ENCODE results near the gene GTSF1L.
"Not testable (repeated sequence)": the region's sequence is repeated elsewhere in the genome, so short reads cannot be mapped to it uniquely, and the experiment has no call there.

The GTSF1L gene

GRCh38 chr20:43726811-43727338 lies at the start of gene GTSF1L:
TSS of gene GTSF1L (minus strand) at chr20:43727002. CDS start at chr20:43726694, 308 bp downstream.
- DNase-seq (ENCODE audit: low read depth in 3 of 3, low spot score in 1 of 3): no peak

GRCh38 chr20:43774754-43775153 lies 48.0 kb upstream of the GTSF1L start:
- DNase-seq (ENCODE audit: low read depth in 3 of 3, low spot score in 1 of 3): no peak

- no peak for DNase-seq (ENCODE audit: low read depth in 3 of 3, low spot score in 1 of 3)
Measured at GRCh38 chr20:43771503-43772190, 44.8 kb upstream of the GTSF1L start.

- DNase-seq (ENCODE audit: low read depth in 3 of 3, low spot score in 1 of 3): no peak
Measured at GRCh38 chr20:43770342-43770741, 43.5 kb upstream of the GTSF1L start.

- no peak for DNase-seq (ENCODE audit: low read depth in 3 of 3, low spot score in 1 of 3)
Measured at GRCh38 chr20:43767686-43768474, 41.1 kb upstream of the GTSF1L start.

GRCh38 chr20:43766917-43767316 lies 40.1 kb upstream of the GTSF1L start:
- DNase-seq (ENCODE audit: low read depth in 3 of 3, low spot score in 1 of 3): no peak

GRCh38 chr20:43766385-43766784 lies 39.6 kb upstream of the GTSF1L start:
- DNase-seq (ENCODE audit: low read depth in 3 of 3, low spot score in 1 of 3): no peak

- DNase-seq (ENCODE audit: low read depth in 3 of 3, low spot score in 1 of 3): no peak
Measured at GRCh38 chr20:43765916-43766315, 39.1 kb upstream of the GTSF1L start.

- DNase-seq (ENCODE audit: low read depth in 3 of 3, low spot score in 1 of 3): no peak
Measured at GRCh38 chr20:43762911-43763310, 36.1 kb upstream of the GTSF1L start.

- DNase-seq (ENCODE audit: low read depth in 3 of 3, low spot score in 1 of 3): no peak
Measured at GRCh38 chr20:43761386-43762340, 34.9 kb upstream of the GTSF1L start.

- DNase-seq (ENCODE audit: low read depth in 3 of 3, low spot score in 1 of 3): not testable (repeated sequence)
Measured at GRCh38 chr20:43757888-43758287, 31.1 kb upstream of the GTSF1L start.

- DNase-seq (ENCODE audit: low read depth in 3 of 3, low spot score in 1 of 3): no peak
Measured at GRCh38 chr20:43755851-43756250, 29.0 kb upstream of the GTSF1L start.

GRCh38 chr20:43755390-43755789 lies 28.6 kb upstream of the GTSF1L start:
- DNase-seq (ENCODE audit: low read depth in 3 of 3, low spot score in 1 of 3): no peak

- no peak for DNase-seq (ENCODE audit: low read depth in 3 of 3, low spot score in 1 of 3)
Measured at GRCh38 chr20:43752561-43753301, 25.9 kb upstream of the GTSF1L start.

GRCh38 chr20:43752051-43752360 lies 25.2 kb upstream of the GTSF1L start:
- DNase-seq (ENCODE audit: low read depth in 3 of 3, low spot score in 1 of 3): no peak

- DNase-seq (ENCODE audit: low read depth in 3 of 3, low spot score in 1 of 3): peak in 1 of 3 donors; percentile 21
Measured at GRCh38 chr20:43751167-43752050, 24.6 kb upstream of the GTSF1L start.

GRCh38 chr20:43750774-43751166 lies 24.0 kb upstream of the GTSF1L start:
- DNase-seq (ENCODE audit: low read depth in 3 of 3, low spot score in 1 of 3): no peak

GRCh38 chr20:43749734-43750294 lies 23.0 kb upstream of the GTSF1L start:
- peak; percentile 54 to 91 (median 61) for DNase-seq (ENCODE audit: low read depth in 3 of 3, low spot score in 1 of 3)

GRCh38 chr20:43748274-43748673 lies 21.5 kb upstream of the GTSF1L start:
- no peak for DNase-seq (ENCODE audit: low read depth in 3 of 3, low spot score in 1 of 3)

All from stimulated activated CD4-positive, alpha-beta T cell treated with anti-CD3 and anti-CD28 coated beads, TNF-alpha, amount 100 ng/mL, for 1 hour (primary cell).